OCI-LY1 (cell line): ENCODE measurements around the gene NCSTN.

ENCODE experiments used
- EZH2 ChIP-seq: fragments of 200-600 bp; sonication (generic), shearing (Covaris generic); IDR thresholded peaks from 2 replicates; pipeline ENCODE4 v1.8.0; 2017; ENCODE audit warnings: borderline replicate concordance, mixed run types, mild to moderate bottlenecking, antibody characterized with exemption, low read length, moderate library complexity, mixed read lengths
- TF ChIP-seq, protein P1 (sequence below): fragments of 200-600 bp; sonication (generic), shearing (Covaris generic); IDR thresholded peaks from 2 replicates; pipeline ENCODE4 v1.5.1; 2017; ENCODE audit warnings: mild to moderate bottlenecking, antibody characterized with exemption, low read length, moderate library complexity, mixed read lengths

DNA sequence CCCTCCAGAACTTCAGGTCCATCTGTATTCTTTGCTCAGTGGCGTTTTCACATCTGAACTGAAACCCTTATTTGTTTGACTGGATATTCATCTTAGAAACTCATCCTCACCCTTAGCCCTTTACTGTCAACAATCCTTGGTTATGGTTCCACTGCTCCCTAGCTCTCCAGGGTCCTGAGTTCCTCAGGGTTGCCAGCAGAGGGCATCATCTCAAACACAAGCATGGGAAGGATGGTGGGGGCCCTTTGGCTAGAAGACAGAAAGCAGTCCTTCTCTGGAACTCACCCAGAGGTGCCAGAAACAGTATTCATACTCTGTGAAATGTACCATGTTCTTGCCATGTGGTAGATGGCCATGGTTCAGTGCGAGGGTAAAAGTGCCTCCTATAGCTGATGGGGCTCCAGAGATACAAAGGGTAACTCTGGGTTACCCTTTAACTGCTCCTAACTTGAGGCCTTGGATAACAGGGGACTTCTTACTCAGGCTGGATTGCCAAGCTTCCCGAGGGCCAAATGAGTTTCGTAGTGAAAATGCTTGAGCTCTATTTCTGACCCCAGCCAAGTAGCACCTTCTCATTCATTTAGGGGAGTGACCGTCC is 11.3 kb downstream of the NCSTN start:
- TF ChIP-seq, protein P1, sequence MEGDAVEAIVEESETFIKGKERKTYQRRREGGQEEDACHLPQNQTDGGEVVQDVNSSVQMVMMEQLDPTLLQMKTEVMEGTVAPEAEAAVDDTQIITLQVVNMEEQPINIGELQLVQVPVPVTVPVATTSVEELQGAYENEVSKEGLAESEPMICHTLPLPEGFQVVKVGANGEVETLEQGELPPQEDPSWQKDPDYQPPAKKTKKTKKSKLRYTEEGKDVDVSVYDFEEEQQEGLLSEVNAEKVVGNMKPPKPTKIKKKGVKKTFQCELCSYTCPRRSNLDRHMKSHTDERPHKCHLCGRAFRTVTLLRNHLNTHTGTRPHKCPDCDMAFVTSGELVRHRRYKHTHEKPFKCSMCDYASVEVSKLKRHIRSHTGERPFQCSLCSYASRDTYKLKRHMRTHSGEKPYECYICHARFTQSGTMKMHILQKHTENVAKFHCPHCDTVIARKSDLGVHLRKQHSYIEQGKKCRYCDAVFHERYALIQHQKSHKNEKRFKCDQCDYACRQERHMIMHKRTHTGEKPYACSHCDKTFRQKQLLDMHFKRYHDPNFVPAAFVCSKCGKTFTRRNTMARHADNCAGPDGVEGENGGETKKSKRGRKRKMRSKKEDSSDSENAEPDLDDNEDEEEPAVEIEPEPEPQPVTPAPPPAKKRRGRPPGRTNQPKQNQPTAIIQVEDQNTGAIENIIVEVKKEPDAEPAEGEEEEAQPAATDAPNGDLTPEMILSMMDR: peak; percentile 66
- no peak for TF ChIP-seq EZH2
